Ishikawa (cell line): ENCODE measurements around the gene RASGEF1C.

Source experiments
- CEBPB ChIP-seq: IDR thresholded peaks from 2 replicates; pipeline ENCODE4 v1.6.1; 2012
- CREB1 ChIP-seq: IDR thresholded peaks from 2 replicates; pipeline ENCODE4 v1.6.1; 2012; ENCODE audit warnings: low read depth
- EGR1 ChIP-seq: IDR thresholded peaks from 2 replicates; pipeline ENCODE4 v1.6.1; 2012
- EP300 ChIP-seq: IDR thresholded peaks from 2 replicates; pipeline ENCODE4 v1.6.1; 2012; ENCODE audit warnings: borderline replicate concordance
- FOXM1 ChIP-seq: IDR thresholded peaks from 2 replicates; pipeline ENCODE4 v1.6.1; 2012; ENCODE audit warnings: low read depth, borderline replicate concordance
- MAX ChIP-seq: IDR thresholded peaks from 2 replicates; pipeline ENCODE4 v1.6.1; 2012
- NFIC ChIP-seq: IDR thresholded peaks from 2 replicates; pipeline ENCODE4 v1.6.1; 2012
- RAD21 ChIP-seq: IDR thresholded peaks from 2 replicates; pipeline ENCODE4 v1.6.1; 2012; ENCODE audit warnings: low read depth
- REST ChIP-seq: IDR thresholded peaks from 2 replicates; pipeline ENCODE4 v1.6.1; 2012; ENCODE audit warnings: low read depth, mild to moderate bottlenecking
- TAF1 ChIP-seq: IDR thresholded peaks from 2 replicates; pipeline ENCODE4 v1.6.1; 2012; ENCODE audit warnings: low read depth, mild to moderate bottlenecking
- TCF12 ChIP-seq: IDR thresholded peaks from 2 replicates; pipeline ENCODE4 v1.6.1; 2012; ENCODE audit warnings: low read depth
- TEAD4 ChIP-seq: IDR thresholded peaks from 2 replicates; pipeline ENCODE4 v1.6.1; 2012
- USF1 ChIP-seq: IDR thresholded peaks from 2 replicates; pipeline ENCODE4 v1.6.1; 2012
- YY1 ChIP-seq: IDR thresholded peaks from 2 replicates; pipeline ENCODE4 v1.6.1; 2012; ENCODE audit warnings: low read depth
- ZBTB7A ChIP-seq: IDR thresholded peaks from 2 replicates; pipeline ENCODE4 v1.6.1; 2012; ENCODE audit warnings: low read depth

The RASGEF1C gene

GRCh38 chr5:180169248-180170105, 39.5 kb downstream of the RASGEF1C start:
- TF ChIP-seq CREB1 (no peak), TCF12 (no peak), ZBTB7A (no peak), MAX (no peak), YY1 (no peak), EGR1 (no peak), TAF1 (no peak), REST (no peak), RAD21 (no peak), USF1 (no peak), FOXM1 (no peak), EP300 (no peak), NFIC (no peak), CEBPB (no peak), TEAD4 (no peak)

GRCh38 chr5:180168758-180169157, 40.3 kb downstream of the RASGEF1C start:
- TF ChIP-seq EP300, result no peak
- TF ChIP-seq CEBPB, result no peak

- TF ChIP-seq FOXM1 (no peak), REST (no peak), MAX (no peak), TCF12 (no peak)
Measured at GRCh38 chr5:180166176-180166575, 42.8 kb downstream of the RASGEF1C start.

- TF ChIP-seq RAD21, result no peak
- TF ChIP-seq USF1, result no peak
- TF ChIP-seq TAF1, result no peak
- no peak for TF ChIP-seq TEAD4
- TF ChIP-seq MAX, result no peak
- no peak for TF ChIP-seq YY1
- no peak for TF ChIP-seq EP300
- no peak for TF ChIP-seq EGR1
- no peak for TF ChIP-seq CREB1
- TF ChIP-seq REST, result no peak
- TF ChIP-seq CEBPB, result no peak
- no peak for TF ChIP-seq FOXM1
- TF ChIP-seq ZBTB7A, result no peak
- no peak for TF ChIP-seq TCF12
Measured at GRCh38 chr5:180162304-180162661, 46.7 kb downstream of the RASGEF1C start.
